Measurements from ENCODE around the gene MANSC4.
"Not testable (repeated sequence)": the region's sequence is repeated elsewhere in the genome, so short reads cannot be mapped to it uniquely, and the experiment has no call there.

The MANSC4 gene

GRCh38 chr12:27747111-27747820 lies 32.8 kb downstream of the MANSC4 start:
- DNase-seq = no peak

- DNase-seq = not testable (repeated sequence)
These were observed 34.3 kb downstream of the MANSC4 start for GRCh38 chr12:27745734-27746133.

GRCh38 chr12:27743601-27744000 lies 36.4 kb downstream of the MANSC4 start:
- DNase-seq = no peak

GRCh38 chr12:27734321-27734720 lies 45.7 kb downstream of the MANSC4 start:
- DNase-seq = not testable (repeated sequence)

GRCh38 chr12:27733791-27734190 lies 46.2 kb downstream of the MANSC4 start:
- DNase-seq = no peak

GRCh38 chr12:27733052-27733656 lies 46.9 kb downstream of the MANSC4 start:
- peak in 4 of 6 experiments; percentile 2 to 47 (median 24) for DNase-seq

GRCh38 chr12:27732281-27732680 lies 47.8 kb downstream of the MANSC4 start:
- DNase-seq = no peak

- no peak for DNase-seq
These were observed 49.9 kb downstream of the MANSC4 start for GRCh38 chr12:27730097-27730588.

GRCh38 chr12:27723212-27723611 lies 56.8 kb downstream of the MANSC4 start:
- DNase-seq = no peak

Data from stimulated activated naive CD4-positive, alpha-beta T cell (primary cell).